K562 treated with DMSO at 1 percent for 4 hours (cell line): ENCODE measurements around the gene GGT5. TPM values are rescaled to one million over a fixed set of nuclear protein-coding genes. Genes with fewer than 3 reads are reported as not detected.

Experiments
- total RNA-seq: library from RNA; unstranded; fragments of 300-600 nt; gene quantifications from 2 replicates; pipeline ENCODE4 v1.2.3, GENCODE V29; 2022; ENCODE audit not compliant: insufficient read depth

Gene GGT5, protein sequence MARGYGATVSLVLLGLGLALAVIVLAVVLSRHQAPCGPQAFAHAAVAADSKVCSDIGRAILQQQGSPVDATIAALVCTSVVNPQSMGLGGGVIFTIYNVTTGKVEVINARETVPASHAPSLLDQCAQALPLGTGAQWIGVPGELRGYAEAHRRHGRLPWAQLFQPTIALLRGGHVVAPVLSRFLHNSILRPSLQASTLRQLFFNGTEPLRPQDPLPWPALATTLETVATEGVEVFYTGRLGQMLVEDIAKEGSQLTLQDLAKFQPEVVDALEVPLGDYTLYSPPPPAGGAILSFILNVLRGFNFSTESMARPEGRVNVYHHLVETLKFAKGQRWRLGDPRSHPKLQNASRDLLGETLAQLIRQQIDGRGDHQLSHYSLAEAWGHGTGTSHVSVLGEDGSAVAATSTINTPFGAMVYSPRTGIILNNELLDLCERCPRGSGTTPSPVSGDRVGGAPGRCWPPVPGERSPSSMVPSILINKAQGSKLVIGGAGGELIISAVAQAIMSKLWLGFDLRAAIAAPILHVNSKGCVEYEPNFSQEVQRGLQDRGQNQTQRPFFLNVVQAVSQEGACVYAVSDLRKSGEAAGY
- 1.1 and 5.4 TPM in 2 replicates for total RNA-seq

DNA sequence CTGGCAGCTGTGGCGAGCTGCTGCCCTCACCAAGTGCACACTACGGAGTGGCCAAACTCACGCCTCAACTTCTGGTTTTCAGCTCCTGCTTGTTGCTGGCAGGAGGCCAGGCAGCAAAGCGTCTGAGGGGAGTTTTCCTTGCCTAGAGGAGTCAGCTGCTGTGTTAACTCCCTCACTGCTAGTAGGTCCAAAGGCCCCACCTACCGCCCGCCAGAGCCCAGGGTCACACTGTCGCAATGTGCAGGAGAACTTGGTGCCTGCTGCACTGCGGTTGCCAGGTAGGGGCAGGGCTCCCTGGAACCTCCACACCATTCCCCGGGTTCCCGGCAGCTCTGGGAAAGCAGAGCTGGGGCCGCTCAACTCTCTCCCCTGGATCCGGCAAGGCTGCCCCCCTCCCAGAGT lies at the start of gene GGT5:
GGT5 (minus strand) TSS at position 53 of the 402 bp plus-strand sequence. CDS start 357 bp downstream, outside the sequence.

DNA sequence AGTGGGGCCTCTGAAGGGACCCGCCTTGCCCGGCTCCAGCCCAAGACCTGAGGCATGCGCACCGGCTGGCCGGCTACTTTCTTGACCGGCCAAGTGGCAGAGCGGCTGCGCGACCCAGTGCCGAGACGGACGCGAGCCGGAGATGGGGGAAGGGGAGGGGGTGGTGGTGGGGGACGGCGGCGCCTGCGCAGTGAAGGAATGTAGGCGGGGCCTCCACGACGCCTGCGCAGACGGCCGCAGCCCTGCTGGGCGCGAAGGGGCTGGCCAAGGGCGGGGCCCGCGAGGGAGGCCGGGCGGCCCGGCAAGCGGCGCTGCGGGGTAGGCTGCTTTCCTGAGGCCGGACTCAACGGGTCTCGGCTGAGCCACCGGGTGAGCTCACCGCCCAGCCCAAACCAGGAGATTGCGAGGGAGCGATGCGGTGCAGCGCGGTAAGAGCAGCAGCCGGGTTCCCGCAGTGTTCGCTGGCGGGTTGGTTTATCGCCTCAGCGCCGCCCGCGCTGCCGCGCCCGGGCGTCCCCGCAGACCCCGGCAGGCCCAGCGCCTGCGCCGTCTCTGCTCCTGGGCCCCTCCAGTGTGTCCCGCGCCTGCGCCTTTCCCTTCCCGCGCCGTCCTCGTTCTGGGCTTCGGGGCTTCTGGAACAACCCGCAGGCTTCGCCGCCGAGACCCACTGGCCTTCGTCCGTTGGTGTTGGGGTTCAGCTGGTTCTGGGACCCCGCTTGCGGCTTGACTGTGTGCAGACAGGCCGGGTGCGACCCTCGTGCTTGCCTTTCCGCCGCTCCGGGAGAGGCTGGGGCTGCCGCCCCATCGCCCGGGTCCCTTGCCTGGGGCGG lies 25.9 kb upstream of the GGT5 start, which contains the start of gene SPECC1L:
SPECC1L (plus strand) TSS at position 276 of the 830 bp plus-strand sequence. CDS start 31,401 bp downstream, outside the sequence.

DNA sequence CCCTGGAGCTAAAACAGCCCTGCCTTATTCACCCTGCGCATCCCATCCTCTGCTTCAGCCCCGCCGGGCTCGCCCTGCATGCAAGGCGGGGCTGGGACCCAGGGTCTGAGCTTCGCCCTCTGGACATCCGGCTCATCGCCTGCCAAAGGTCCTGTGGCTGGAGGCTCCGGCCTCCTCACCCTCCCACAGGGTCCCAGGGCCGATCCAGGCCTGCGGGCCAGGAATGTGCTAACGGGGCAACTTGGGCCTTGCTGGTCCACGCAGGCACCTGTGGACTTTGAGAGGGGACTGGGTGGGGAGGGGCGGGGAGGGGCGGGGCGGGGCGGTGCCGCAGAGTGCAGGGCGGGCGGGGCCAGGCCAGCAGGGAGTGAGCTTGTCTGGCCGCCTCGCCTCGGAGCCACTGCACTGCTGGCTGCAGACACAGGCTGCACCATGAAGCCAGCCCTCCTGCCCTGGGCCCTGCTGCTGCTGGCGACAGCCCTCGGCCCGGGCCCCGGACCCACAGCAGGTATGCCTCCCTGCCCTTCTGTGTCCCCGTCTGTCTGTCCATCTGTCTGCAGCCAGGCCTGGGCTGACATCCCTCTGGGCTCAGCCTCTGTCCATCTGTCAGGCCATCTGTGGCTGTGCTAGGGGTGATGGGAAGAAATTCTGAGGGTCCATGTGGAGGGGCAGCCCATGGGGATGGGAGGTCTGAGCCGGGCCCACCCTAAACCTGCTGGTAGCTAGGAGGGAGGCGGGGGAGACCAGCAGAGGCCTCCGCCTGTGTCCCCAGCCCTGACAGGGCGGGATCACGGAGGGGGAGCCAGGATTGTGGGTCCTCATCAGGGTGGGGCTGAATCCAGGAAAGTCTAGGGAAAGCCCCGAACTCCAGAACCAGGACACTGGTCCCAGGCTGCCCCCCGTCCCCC lies 63.5 kb downstream of the GGT5 start, which contains the start of gene SUSD2:
SUSD2 (plus strand) TSS at position 400 of the 908 bp plus-strand sequence; CDS start at position 433, 33 bp downstream.

Other genes starting within 250 kb of the GGT5 start
- gene GSTT4, start 239.6 kb downstream of the GGT5 start, total RNA-seq: not detected in 2 replicates
- gene CABIN1, start 233.8 kb downstream of the GGT5 start, total RNA-seq: 28.4 and 40.6 TPM in 2 replicates
- 1.1 and 1.3 TPM in 2 replicates for gene SUSD2, start 63.6 kb downstream of the GGT5 start, total RNA-seq
- 14.0 and 17.8 TPM in 2 replicates for gene SPECC1L, start 25.7 kb upstream of the GGT5 start, total RNA-seq
- gene ADORA2A, start 182.5 kb upstream of the GGT5 start, total RNA-seq: 3.0 and 3.5 TPM in 2 replicates